WTC11 (cell line): ENCODE results near the gene ZPR1.

Experiments used
- ATF1 ChIP-seq: sonication (generic); formaldehyde crosslinking; IDR thresholded peaks from 2 replicates; pipeline ENCODE4 v1.8.1; 2023; ENCODE audit warnings: mild to moderate bottlenecking, moderate library complexity, missing genetic modification reagents
- CTCF ChIP-seq: fragments of 200-600 bp; IDR thresholded peaks from 2 replicates; pipeline ENCODE4 v1.8.0; 2022; ENCODE audit warnings: antibody characterized with exemption
- ELF4 ChIP-seq: sonication (generic); formaldehyde crosslinking; IDR thresholded peaks from 2 replicates; pipeline ENCODE4 v1.8.1; 2022; ENCODE audit warnings: low read depth, mild to moderate bottlenecking, moderate library complexity, missing genetic modification reagents
- ESRRA ChIP-seq: sonication (generic); formaldehyde crosslinking; IDR thresholded peaks from 2 replicates; pipeline ENCODE4 v1.8.1; 2022; ENCODE audit warnings: mild to moderate bottlenecking, missing genetic modification reagents, borderline replicate concordance
- FOXK1 ChIP-seq: sonication (generic); formaldehyde crosslinking; IDR thresholded peaks from 2 replicates; pipeline ENCODE4 v1.8.0; 2022; ENCODE audit warnings: mild to moderate bottlenecking, moderate library complexity, missing genetic modification reagents
- GRHL2 ChIP-seq: fragments of 250-450 bp; sonication (Bioruptor Pico); IDR thresholded peaks from 2 replicates; pipeline ENCODE4 v1.8.0; 2022; ENCODE audit warnings: mild to moderate bottlenecking, moderate library complexity; ENCODE audit not compliant: insufficient replicate concordance, severe bottlenecking
- HMGA2 ChIP-seq: fragments of 250-450 bp; sonication (Bioruptor Pico); IDR thresholded peaks from 2 replicates; pipeline ENCODE4 v1.4.0; 2021; ENCODE audit warnings: mild to moderate bottlenecking, moderate library complexity
- JUN ChIP-seq: sonication (generic); formaldehyde crosslinking; IDR thresholded peaks from 2 replicates; pipeline ENCODE4 v1.8.0; 2023; ENCODE audit warnings: mild to moderate bottlenecking, missing genetic modification reagents
- NR2C2 ChIP-seq: sonication (generic); formaldehyde crosslinking; IDR thresholded peaks from 2 replicates; pipeline ENCODE4 v1.8.0; 2022; ENCODE audit warnings: mild to moderate bottlenecking, missing genetic modification reagents
- SMAD3 ChIP-seq: sonication (generic); formaldehyde crosslinking; IDR thresholded peaks from 2 replicates; pipeline ENCODE4 v1.8.0; 2022; ENCODE audit warnings: missing genetic modification reagents, mild to moderate bottlenecking, borderline replicate concordance
- SMAD4 ChIP-seq: sonication (generic); formaldehyde crosslinking; IDR thresholded peaks from 2 replicates; pipeline ENCODE4 v1.8.0; 2022; ENCODE audit warnings: mild to moderate bottlenecking, missing genetic modification reagents
- ZBTB21 ChIP-seq: sonication (generic); formaldehyde crosslinking; IDR thresholded peaks from 2 replicates; pipeline ENCODE4 v1.8.1; 2023; ENCODE audit warnings: mild to moderate bottlenecking, missing genetic modification reagents, borderline replicate concordance
- ZNF317 ChIP-seq: sonication (generic); formaldehyde crosslinking; IDR thresholded peaks from 2 replicates; pipeline ENCODE4 v1.8.1; 2023; ENCODE audit warnings: low read depth, mild to moderate bottlenecking, moderate library complexity, missing genetic modification reagents, borderline replicate concordance

- TF ChIP-seq ZBTB21 (CRISPR knock-in tag) = no peak
- TF ChIP-seq SMAD3 (CRISPR knock-in tag) = no peak
- TF ChIP-seq SMAD4 (CRISPR knock-in tag) = no peak
- TF ChIP-seq CTCF = no peak
- TF ChIP-seq NR2C2 (CRISPR knock-in tag) = no peak
- TF ChIP-seq HMGA2 (CRISPR knock-in tag) = no peak
- TF ChIP-seq ZNF317 (CRISPR knock-in tag) = no peak
- TF ChIP-seq FOXK1 (CRISPR knock-in tag) = no peak
- TF ChIP-seq JUN = no peak
- TF ChIP-seq ELF4 (CRISPR knock-in tag) = no peak
- no peak for TF ChIP-seq ESRRA (CRISPR knock-in tag)
- TF ChIP-seq GRHL2 (CRISPR knock-in tag) = no peak
- no peak for TF ChIP-seq ATF1 (CRISPR knock-in tag)
Measured at GRCh38 chr11:116731097-116731761, 56.6 kb downstream of the ZPR1 start.
